ENCODE results near the gene FBXO45. TPM values are rescaled to one million over a fixed set of nuclear protein-coding genes. Genes with fewer than 3 reads are reported as not detected.

FBXO45 gene
- total RNA-seq, 1 donor from 2014 or later = 0.64 TPM

DNA sequence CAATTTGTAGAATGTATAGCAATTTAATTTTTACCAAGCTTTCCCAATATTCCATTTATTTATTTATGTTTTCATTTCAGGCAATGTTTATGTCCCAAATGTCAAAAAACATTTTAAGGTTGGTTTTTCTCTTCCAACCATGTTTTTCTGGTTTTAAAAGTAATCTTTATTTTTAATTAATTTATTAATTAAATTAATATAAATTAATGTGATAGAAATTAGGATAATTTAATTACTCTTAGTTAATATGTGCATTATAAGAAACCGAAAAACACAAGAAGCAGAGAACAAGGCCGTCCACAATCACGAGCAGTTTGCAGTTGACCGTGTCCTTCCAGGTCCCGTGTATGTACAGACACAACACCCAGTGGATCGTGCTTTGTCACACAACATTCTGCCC is 34.2 kb downstream of the FBXO45 start:
- Histone ChIP-seq H3K27me3 (no peaks in the 10 kb centered on the region), H3K27ac (no peak overlapping the region), H3K36me3 (no peaks in the 10 kb centered on the region), H3K4me3 (no peak overlapping the region), H3K9me3 (no peaks in the 10 kb centered on the region), H3K4me1 (no peaks in the 10 kb centered on the region)
- TF ChIP-seq CTCF (IDR thresholded peaks at IDR 0.05) = no peak
- DNase-seq (ENCODE audit: low spot score in 2 of 2) = no peak
- intact Hi-C loops (cut with DNase I) = no loop called here

GRCh38 chr3:196603683-196604082 is 35.2 kb downstream of the FBXO45 start:
- DNase-seq (ENCODE audit: low spot score in 2 of 2) = peak in 1 of 2 donors; percentile 18
- Histone ChIP-seq H3K9me3 (no peaks in the 10 kb centered on the region), H3K27ac (no peak overlapping the region), H3K4me1 (no peaks in the 10 kb centered on the region), H3K4me3 (no peak overlapping the region), H3K27me3 (no peaks in the 10 kb centered on the region), H3K36me3 (no peaks in the 10 kb centered on the region)
- intact Hi-C loops (cut with DNase I) = no loop called here
- no peak for TF ChIP-seq CTCF (IDR thresholded peaks at IDR 0.05)

DNA sequence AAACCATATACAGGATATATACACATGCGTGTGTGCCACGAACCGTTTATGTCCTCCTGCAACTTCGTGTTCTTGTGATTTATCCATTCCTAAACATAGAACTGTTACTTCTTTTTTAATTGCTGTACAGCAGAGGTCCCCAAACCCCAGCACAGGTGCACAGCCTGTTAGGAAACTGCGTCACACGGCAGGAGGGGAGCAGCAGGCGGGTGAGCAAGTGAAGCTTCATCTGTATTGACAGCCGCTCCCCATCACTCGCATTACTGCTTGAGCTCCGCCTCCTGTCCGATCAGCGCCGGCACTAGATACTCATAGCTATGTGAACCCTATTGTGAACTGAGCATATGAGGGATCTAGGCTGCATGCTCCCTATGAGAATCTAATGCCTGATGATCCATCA is 36.1 kb downstream of the FBXO45 start:
- intact Hi-C loops (cut with DNase I) = no loop called here
- Histone ChIP-seq H3K9me3 (no peaks in the 10 kb centered on the region), H3K4me1 (no peaks in the 10 kb centered on the region), H3K27me3 (no peaks in the 10 kb centered on the region), H3K27ac (no peak overlapping the region), H3K36me3 (no peaks in the 10 kb centered on the region), H3K4me3 (no peak overlapping the region)
- no peak for DNase-seq (ENCODE audit: low spot score in 2 of 2)
- TF ChIP-seq CTCF (IDR thresholded peaks at IDR 0.05) = no peak

DNA sequence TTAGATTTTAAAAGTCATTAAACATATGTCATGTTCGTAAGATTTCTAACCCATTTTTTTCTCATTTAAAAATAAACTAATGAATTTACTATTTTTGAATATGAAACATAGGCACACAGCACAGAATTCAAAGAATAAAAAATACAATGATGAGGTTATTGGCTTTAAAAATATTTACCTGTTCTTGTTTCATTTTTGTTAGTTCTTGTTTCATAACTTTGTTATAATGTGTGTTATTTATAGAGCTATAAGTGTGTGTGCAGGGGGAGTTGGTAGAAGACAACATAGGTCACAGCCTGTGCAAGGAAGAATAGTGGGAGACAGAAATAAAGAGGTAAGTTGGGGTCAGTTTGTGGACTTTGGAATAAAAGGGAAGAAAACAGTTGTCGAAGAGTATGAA is 40.2 kb downstream of the FBXO45 start:
- no peak for TF ChIP-seq CTCF (IDR thresholded peaks at IDR 0.05)
- intact Hi-C loops (cut with DNase I) = loop anchor here (1.0 kb wide), 1 partner anchor 77 kb away; no protein-coding TSS in a partner anchor

GRCh38 chr3:196609343-196609775 is 40.9 kb downstream of the FBXO45 start:
- DNase-seq (ENCODE audit: low spot score in 2 of 2) = peak; percentile 46 to 89
- Histone ChIP-seq H3K36me3 (no peaks in the 10 kb centered on the region), H3K27me3 (no peaks in the 10 kb centered on the region), H3K4me3 (no peak overlapping the region), H3K9me3 (no peaks in the 10 kb centered on the region), H3K27ac (no peak overlapping the region), H3K4me1 (no peaks in the 10 kb centered on the region)
- intact Hi-C loops (cut with DNase I) = loop anchor here (1.0 kb wide), 1 partner anchor 76 kb away; no protein-coding TSS in a partner anchor
- peak; percentile 39 to 71 (median 70) for TF ChIP-seq CTCF (IDR thresholded peaks at IDR 0.05)

More for the DNA sequence above, 40.2 kb downstream of the FBXO45 start:
- Histone ChIP-seq H3K4me1 (no peaks in the 10 kb centered on the region), H3K9me3 (no peaks in the 10 kb centered on the region), H3K27ac (no peak overlapping the region), H3K27me3 (no peaks in the 10 kb centered on the region), H3K4me3 (no peak overlapping the region), H3K36me3 (no peaks in the 10 kb centered on the region)
- no peak for DNase-seq (ENCODE audit: low spot score in 2 of 2)

All from ascending aorta (tissue), 2 donors.